RPMI7951 (cell line): ENCODE results near the gene IQUB. TPM values are rescaled to one million over a fixed set of nuclear protein-coding genes. Genes with fewer than 3 reads are reported as not detected.
"Not testable (repeated sequence)": the region's sequence is repeated elsewhere in the genome, so short reads cannot be mapped to it uniquely, and the experiment has no call there.

ENCODE experiments used
- DNase-seq: peaks from one replicate; pipeline ENCODE4 v3.0.0-alpha.2; 2012; ENCODE audit warnings: low read depth
- total RNA-seq: library from RNA; depleted of rRNA; stranded (reverse); fragments of >200 nt; shearing (Covaris generic); gene quantifications from 2 replicates; pipeline ENCODE4 v1.2.3, GENCODE V29; 2014

The IQUB gene
- total RNA-seq, 1 experiment from 2014 or later, result 1.1 TPM

- DNase-seq, result no peak
These were observed 5.5 kb upstream of the IQUB start for GRCh38 chr7:123539871-123540270.

GRCh38 chr7:123538897-123539296 is 4.5 kb upstream of the IQUB start:
- DNase-seq, result peak; percentile 7

- peak; percentile 78 for DNase-seq
These were observed 3.9 kb upstream of the IQUB start for GRCh38 chr7:123538189-123538714.

GRCh38 chr7:123537026-123537642 is 2.7 kb upstream of the IQUB start:
- DNase-seq, result peak; percentile 35

- DNase-seq, result peak; percentile 3
These were observed 1.1 kb upstream of the IQUB start for GRCh38 chr7:123535517-123535916.

- DNase-seq, result no peak
These were observed 439 bp downstream of the IQUB start for GRCh38 chr7:123533929-123534382.

- DNase-seq, result no peak
These were observed 860 bp downstream of the IQUB start for GRCh38 chr7:123533553-123533917.

- peak; percentile 43 for DNase-seq
These were observed 1.4 kb downstream of the IQUB start for GRCh38 chr7:123532788-123533552.

GRCh38 chr7:123532343-123532742 is 2.1 kb downstream of the IQUB start:
- DNase-seq, result not testable (repeated sequence)

- DNase-seq, result not testable (repeated sequence)
These were observed 4.3 kb downstream of the IQUB start for GRCh38 chr7:123530035-123530591.

- DNase-seq, result no peak
These were observed 6.1 kb downstream of the IQUB start for GRCh38 chr7:123528265-123528664.

GRCh38 chr7:123527712-123528225 is 6.6 kb downstream of the IQUB start:
- not testable (repeated sequence) for DNase-seq

- not testable (repeated sequence) for DNase-seq
These were observed 7.9 kb downstream of the IQUB start for GRCh38 chr7:123526533-123526932.

GRCh38 chr7:123522066-123522465 is 12.3 kb downstream of the IQUB start:
- no peak for DNase-seq

GRCh38 chr7:123505221-123505620 is 29.2 kb downstream of the IQUB start:
- no peak for DNase-seq

- DNase-seq, result no peak
These were observed 32.2 kb downstream of the IQUB start for GRCh38 chr7:123502201-123502600.

- no peak for DNase-seq
These were observed 33.4 kb downstream of the IQUB start for GRCh38 chr7:123500878-123501489.

- no peak for DNase-seq
These were observed 35.0 kb downstream of the IQUB start for GRCh38 chr7:123499211-123499970.

GRCh38 chr7:123498601-123499000 is 35.8 kb downstream of the IQUB start:
- DNase-seq, result no peak

- DNase-seq, result no peak
These were observed 36.4 kb downstream of the IQUB start for GRCh38 chr7:123498031-123498430.

GRCh38 chr7:123494193-123494796 is 40.1 kb downstream of the IQUB start:
- peak; percentile 28 for DNase-seq
